Upper lobe of left lung (tissue), 4 donors: ENCODE data around the gene PGD.

ENCODE experiments used
- POLR2A ChIP-seq, 4 donors: fragments of 450-650 bp; IDR thresholded peaks; one replicate each; pipeline ENCODE4 v1.5.1; 2016 to 2017; ENCODE audit warnings: antibody characterized with exemption in 4 of 4, mild to moderate bottlenecking in 2 of 4
- POLR2AphosphoS5 ChIP-seq, 2 donors: sonication (generic); formaldehyde crosslinking; IDR thresholded peaks; one replicate each; pipeline ENCODE4 v1.5.1; 2017; ENCODE audit warnings: antibody characterized with exemption in 2 of 2
- TF ChIP-seq, protein P1 (sequence below), 6 experiments: fragments of 450-650 bp in 4 of 6; fragments of 200-600 bp in 2 of 6; sonication (generic) in 2 of 6; IDR thresholded peaks; one replicate each; pipeline ENCODE4 v1.5.1; 2016 to 2019; ENCODE audit warnings: antibody characterized with exemption in 6 of 6

DNA sequence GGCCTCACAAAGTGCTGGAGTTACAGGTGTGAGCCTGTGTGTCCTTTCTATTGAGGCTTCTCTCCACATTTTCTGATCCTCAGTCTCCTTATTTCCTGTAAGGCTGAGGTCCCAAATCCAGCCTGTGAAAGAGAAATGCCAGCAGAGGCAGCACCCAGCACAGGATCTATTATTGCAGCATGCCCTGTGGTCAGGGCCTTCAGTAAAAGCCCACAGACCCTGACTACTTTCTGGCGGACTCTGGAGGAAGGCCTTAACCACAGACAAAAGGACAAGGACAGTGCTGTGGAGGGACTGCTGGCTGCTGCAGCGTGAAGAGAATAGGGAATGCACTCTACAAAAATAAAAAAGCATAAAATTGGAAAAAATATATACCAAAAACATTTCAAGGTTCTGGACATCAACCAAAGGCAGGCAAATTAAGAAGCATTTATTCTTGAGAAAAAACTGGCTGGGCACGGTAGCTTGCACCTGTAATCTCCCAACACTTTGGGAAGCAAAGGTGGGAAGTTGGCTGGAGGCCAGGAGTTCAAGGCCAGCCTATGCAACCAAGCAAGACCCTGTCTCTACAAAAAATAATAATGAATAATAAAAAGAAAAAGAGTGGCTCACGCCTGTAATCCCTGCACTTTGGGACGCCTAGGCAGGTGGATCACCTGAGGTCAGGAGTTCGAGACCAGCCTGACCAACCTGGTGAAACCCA, 9.4 kb upstream of the PGD start:
- TF ChIP-seq, protein P1, sequence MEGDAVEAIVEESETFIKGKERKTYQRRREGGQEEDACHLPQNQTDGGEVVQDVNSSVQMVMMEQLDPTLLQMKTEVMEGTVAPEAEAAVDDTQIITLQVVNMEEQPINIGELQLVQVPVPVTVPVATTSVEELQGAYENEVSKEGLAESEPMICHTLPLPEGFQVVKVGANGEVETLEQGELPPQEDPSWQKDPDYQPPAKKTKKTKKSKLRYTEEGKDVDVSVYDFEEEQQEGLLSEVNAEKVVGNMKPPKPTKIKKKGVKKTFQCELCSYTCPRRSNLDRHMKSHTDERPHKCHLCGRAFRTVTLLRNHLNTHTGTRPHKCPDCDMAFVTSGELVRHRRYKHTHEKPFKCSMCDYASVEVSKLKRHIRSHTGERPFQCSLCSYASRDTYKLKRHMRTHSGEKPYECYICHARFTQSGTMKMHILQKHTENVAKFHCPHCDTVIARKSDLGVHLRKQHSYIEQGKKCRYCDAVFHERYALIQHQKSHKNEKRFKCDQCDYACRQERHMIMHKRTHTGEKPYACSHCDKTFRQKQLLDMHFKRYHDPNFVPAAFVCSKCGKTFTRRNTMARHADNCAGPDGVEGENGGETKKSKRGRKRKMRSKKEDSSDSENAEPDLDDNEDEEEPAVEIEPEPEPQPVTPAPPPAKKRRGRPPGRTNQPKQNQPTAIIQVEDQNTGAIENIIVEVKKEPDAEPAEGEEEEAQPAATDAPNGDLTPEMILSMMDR (IDR thresholded peaks at IDR 0.05) = no peak
- TF ChIP-seq POLR2A (IDR thresholded peaks at IDR 0.05) = no peak
- no peak for TF ChIP-seq POLR2AphosphoS5 (IDR thresholded peaks at IDR 0.05)
